ENCODE results near the gene RRAGD.

Gene RRAGD

DNA sequence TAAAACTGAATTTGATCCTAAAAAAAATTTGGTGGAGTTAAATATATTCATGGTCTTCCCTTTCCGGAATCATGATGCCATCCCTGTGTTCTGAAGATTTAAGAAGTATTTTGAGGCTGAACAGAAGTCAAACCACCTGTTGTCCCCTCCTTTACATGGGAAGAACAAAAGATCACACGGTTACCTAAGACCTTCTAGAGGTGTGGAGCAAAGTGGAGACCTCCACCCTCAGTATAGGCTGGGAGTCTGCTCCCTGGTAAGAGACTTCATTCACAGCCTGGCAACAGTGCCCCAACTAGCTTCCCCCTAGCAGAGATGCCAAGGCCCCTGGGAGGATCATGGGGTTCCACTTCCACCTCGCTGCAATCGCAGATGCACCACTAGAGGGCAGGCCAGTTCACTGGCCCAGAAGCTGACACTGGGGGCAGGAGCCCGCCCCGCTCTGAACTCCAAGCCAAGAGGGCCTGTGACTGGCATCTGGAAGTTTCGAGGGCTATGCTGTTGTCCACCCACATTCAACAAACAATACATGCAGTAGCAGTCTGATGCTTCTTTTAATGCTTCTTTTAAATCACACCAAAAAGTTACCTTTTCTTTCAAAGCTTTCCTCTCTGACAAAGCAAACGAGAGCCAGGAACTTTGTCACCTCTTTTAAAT, 40.1 kb downstream of the RRAGD start:
- Histone ChIP-seq H3K79me1 (ENCODE audit: low read depth, low read length) (no peaks in the 10 kb centered on the region), H3K23ac (ENCODE audit: low read depth, low read length, poor library complexity) (no peak overlapping the region), H2BK15ac (ENCODE audit: low read length) (no peak overlapping the region), H3K18ac (ENCODE audit: low read length) (no peak overlapping the region), H3K9ac (ENCODE audit: low read depth, low read length, poor library complexity) (no peak overlapping the region), H2AK5ac (ENCODE audit: low read depth, low read length) (no peak overlapping the region), H4K91ac (ENCODE audit: low read depth, low read length, poor library complexity) (no peak overlapping the region), H3K36me3 (replicated peaks in 1 of 2; ENCODE audit: control insufficient read depth in 2 of 2, insufficient read depth in 2 of 2, low read length in 2 of 2) (peaks cover 2 to 48% of the 10 kb centered on the region in 2 donors), H3K4me1 (ENCODE audit: control insufficient read depth in 2 of 2, insufficient read depth in 1 of 2, low read depth in 1 of 2, low read length in 2 of 2) (peaks cover 4 to 5% of the 10 kb centered on the region in 2 donors), H2BK5ac (ENCODE audit: low read length) (no peak overlapping the region), H3K27me3 (ENCODE audit: control insufficient read depth in 3 of 3, insufficient read depth in 3 of 3, low read depth in 1 of 3, low read length in 3 of 3) (no peaks in the 10 kb centered on the region), H3K4me2 (ENCODE audit: insufficient read depth, low read length, poor library complexity, severe bottlenecking) (no peak overlapping the region), H3K9me3 (replicated peaks in 1 of 2; ENCODE audit: control insufficient read depth in 2 of 2, insufficient read depth in 1 of 2, low read depth in 1 of 2, low read length in 2 of 2) (no peaks in the 10 kb centered on the region), H2AFZ (ENCODE audit: low read length) (no peak overlapping the region), H2BK120ac (ENCODE audit: low read depth, low read length) (no peak overlapping the region), H3K27ac (replicated peaks; ENCODE audit: low read length) (no peak overlapping the region), H3K4me3 (ENCODE audit: low read length in 2 of 2) (no peak overlapping the region), H4K8ac (ENCODE audit: low read depth, low read length) (no peak overlapping the region), H3K14ac (ENCODE audit: low read length) (no peak overlapping the region), H3K4ac (ENCODE audit: low read length) (no peak overlapping the region), H2BK12ac (ENCODE audit: low read length) (no peak overlapping the region)
- WGBS, 2 donors (ENCODE audit: extremely low coverage in 2 of 2, insufficient read length in 2 of 2, insufficient replicate concordance in 1 of 2) = no CpG with 5 or more reads among the region's 8 CpGs
- DNase-seq (ENCODE audit: low spot score) = peak; percentile 68

GRCh38 chr6:89368999-89369398, 43.1 kb downstream of the RRAGD start:
- no peak overlapping the region for H3K4ac ChIP-seq (ENCODE audit: low read length)
- H4K91ac ChIP-seq (ENCODE audit: low read depth, low read length, poor library complexity) = no peak overlapping the region
- H3K27me3 ChIP-seq (ENCODE audit: control insufficient read depth in 3 of 3, insufficient read depth in 3 of 3, low read depth in 1 of 3, low read length in 3 of 3) = no peaks in the 10 kb centered on the region
- H3K4me3 ChIP-seq (ENCODE audit: low read length in 2 of 2) = no peak overlapping the region
- no peak overlapping the region for H4K8ac ChIP-seq (ENCODE audit: low read depth, low read length)
- no peak overlapping the region for H3K27ac ChIP-seq (replicated peaks; ENCODE audit: low read length)
- no peak overlapping the region for H2AK5ac ChIP-seq (ENCODE audit: low read depth, low read length)
- no peak overlapping the region for H2AFZ ChIP-seq (ENCODE audit: low read length)
- no peaks in the 10 kb centered on the region for H3K79me1 ChIP-seq (ENCODE audit: low read depth, low read length)
- peaks cover 2 to 43% of the 10 kb centered on the region in 2 donors for H3K36me3 ChIP-seq (replicated peaks in 1 of 2; ENCODE audit: control insufficient read depth in 2 of 2, insufficient read depth in 2 of 2, low read length in 2 of 2)
- H3K18ac ChIP-seq (ENCODE audit: low read length) = no peak overlapping the region
- no peak overlapping the region for H2BK5ac ChIP-seq (ENCODE audit: low read length)
- H3K14ac ChIP-seq (ENCODE audit: low read length) = no peak overlapping the region
- no peaks in the 10 kb centered on the region for H3K9me3 ChIP-seq (replicated peaks in 1 of 2; ENCODE audit: control insufficient read depth in 2 of 2, insufficient read depth in 1 of 2, low read depth in 1 of 2, low read length in 2 of 2)
- H3K9ac ChIP-seq (ENCODE audit: low read depth, low read length, poor library complexity) = no peak overlapping the region
- no peak overlapping the region for H3K4me2 ChIP-seq (ENCODE audit: insufficient read depth, low read length, poor library complexity, severe bottlenecking)
- H3K4me1 ChIP-seq (ENCODE audit: control insufficient read depth in 2 of 2, insufficient read depth in 1 of 2, low read depth in 1 of 2, low read length in 2 of 2) = no peaks in the 10 kb centered on the region
- H2BK120ac ChIP-seq (ENCODE audit: low read depth, low read length) = no peak overlapping the region
- no peak overlapping the region for H2BK12ac ChIP-seq (ENCODE audit: low read length)
- H2BK15ac ChIP-seq (ENCODE audit: low read length) = no peak overlapping the region
- no peak overlapping the region for H3K23ac ChIP-seq (ENCODE audit: low read depth, low read length, poor library complexity)
- DNase-seq (ENCODE audit: low spot score) = no peak
- WGBS, 2 donors (ENCODE audit: extremely low coverage in 2 of 2, insufficient read length in 2 of 2, insufficient replicate concordance in 1 of 2) = no CpG with 5 or more reads among the region's 7 CpGs

- no peak overlapping the region for H3K14ac ChIP-seq (ENCODE audit: low read length)
- no peak overlapping the region for H3K9ac ChIP-seq (ENCODE audit: low read depth, low read length, poor library complexity)
- whole genome bisulfite sequencing, 2 donors (ENCODE audit: extremely low coverage in 2 of 2, insufficient read length in 2 of 2, insufficient replicate concordance in 1 of 2) = no CpG with 5 or more reads among the region's 6 CpGs
- H3K27ac ChIP-seq (replicated peaks; ENCODE audit: low read length) = no peak overlapping the region
- no peak overlapping the region for H2AFZ ChIP-seq (ENCODE audit: low read length)
- DNase-seq (ENCODE audit: low spot score) = peak; percentile 62
- no peak overlapping the region for H4K91ac ChIP-seq (ENCODE audit: low read depth, low read length, poor library complexity)
- H3K27me3 ChIP-seq (ENCODE audit: control insufficient read depth in 3 of 3, insufficient read depth in 3 of 3, low read depth in 1 of 3, low read length in 3 of 3) = no peaks in the 10 kb centered on the region
- H3K23ac ChIP-seq (ENCODE audit: low read depth, low read length, poor library complexity) = no peak overlapping the region
- H2BK15ac ChIP-seq (ENCODE audit: low read length) = no peak overlapping the region
- no peak overlapping the region for H3K4me2 ChIP-seq (ENCODE audit: insufficient read depth, low read length, poor library complexity, severe bottlenecking)
- H2BK5ac ChIP-seq (ENCODE audit: low read length) = no peak overlapping the region
- no peak overlapping the region for H4K8ac ChIP-seq (ENCODE audit: low read depth, low read length)
- H3K36me3 ChIP-seq (replicated peaks in 1 of 2; ENCODE audit: control insufficient read depth in 2 of 2, insufficient read depth in 2 of 2, low read length in 2 of 2) = peaks cover 2 to 43% of the 10 kb centered on the region in 2 donors
- H2BK12ac ChIP-seq (ENCODE audit: low read length) = no peak overlapping the region
- no peaks in the 10 kb centered on the region for H3K79me1 ChIP-seq (ENCODE audit: low read depth, low read length)
- no peak overlapping the region for H3K4ac ChIP-seq (ENCODE audit: low read length)
- no peak overlapping the region for H3K4me3 ChIP-seq (ENCODE audit: low read length in 2 of 2)
- H2AK5ac ChIP-seq (ENCODE audit: low read depth, low read length) = no peak overlapping the region
- no peak overlapping the region for H2BK120ac ChIP-seq (ENCODE audit: low read depth, low read length)
- H3K9me3 ChIP-seq (replicated peaks in 1 of 2; ENCODE audit: control insufficient read depth in 2 of 2, insufficient read depth in 1 of 2, low read depth in 1 of 2, low read length in 2 of 2) = no peaks in the 10 kb centered on the region
- H3K18ac ChIP-seq (ENCODE audit: low read length) = no peak overlapping the region
- no peaks in the 10 kb centered on the region for H3K4me1 ChIP-seq (ENCODE audit: control insufficient read depth in 2 of 2, insufficient read depth in 1 of 2, low read depth in 1 of 2, low read length in 2 of 2)
Measured at GRCh38 chr6:89368107-89368506, 44.0 kb downstream of the RRAGD start.

- Histone ChIP-seq H4K91ac (ENCODE audit: low read depth, low read length, poor library complexity) (no peak overlapping the region), H2BK120ac (ENCODE audit: low read depth, low read length) (no peak overlapping the region), H3K14ac (ENCODE audit: low read length) (no peak overlapping the region), H2AK5ac (ENCODE audit: low read depth, low read length) (no peak overlapping the region), H3K4me3 (ENCODE audit: low read length in 2 of 2) (no peak overlapping the region), H3K4me1 (ENCODE audit: control insufficient read depth in 2 of 2, insufficient read depth in 1 of 2, low read depth in 1 of 2, low read length in 2 of 2) (peaks cover 2% of the 10 kb centered on the region in 2 donors), H3K9ac (ENCODE audit: low read depth, low read length, poor library complexity) (no peak overlapping the region), H3K36me3 (replicated peaks in 1 of 2; ENCODE audit: control insufficient read depth in 2 of 2, insufficient read depth in 2 of 2, low read length in 2 of 2) (peaks cover 2 to 22% of the 10 kb centered on the region in 2 donors), H3K18ac (ENCODE audit: low read length) (no peak overlapping the region), H2AFZ (ENCODE audit: low read length) (no peak overlapping the region), H2BK15ac (ENCODE audit: low read length) (no peak overlapping the region), H3K27me3 (ENCODE audit: control insufficient read depth in 3 of 3, insufficient read depth in 3 of 3, low read depth in 1 of 3, low read length in 3 of 3) (no peaks in the 10 kb centered on the region), H3K79me1 (ENCODE audit: low read depth, low read length) (no peaks in the 10 kb centered on the region), H3K23ac (ENCODE audit: low read depth, low read length, poor library complexity) (no peak overlapping the region), H3K4ac (ENCODE audit: low read length) (no peak overlapping the region), H3K27ac (replicated peaks; ENCODE audit: low read length) (no peak overlapping the region), H3K4me2 (ENCODE audit: insufficient read depth, low read length, poor library complexity, severe bottlenecking) (no peak overlapping the region), H3K9me3 (replicated peaks in 1 of 2; ENCODE audit: control insufficient read depth in 2 of 2, insufficient read depth in 1 of 2, low read depth in 1 of 2, low read length in 2 of 2) (no peaks in the 10 kb centered on the region), H2BK5ac (ENCODE audit: low read length) (no peak overlapping the region), H4K8ac (ENCODE audit: low read depth, low read length) (no peak overlapping the region), H2BK12ac (ENCODE audit: low read length) (no peak overlapping the region)
- no peak for DNase-seq (ENCODE audit: low spot score)
Measured at GRCh38 chr6:89364586-89364985, 47.5 kb downstream of the RRAGD start.
